DND-41 (cell line): Measurements from ENCODE around the gene VCAN.

ENCODE experiments used
- ATAC-seq: fragments of 200-7000 bp; cut with Tn5 transposase; 3 replicates; pipeline ENCODE4 v1.9.1; 2021; ENCODE audit warnings: low read depth; ENCODE audit not compliant: insufficient read depth
- DNase-seq: peaks from one replicate; pipeline ENCODE4 v3.0.0-alpha.2; 2020
- H2AFZ ChIP-seq: 2 replicates; pipeline ENCODE4 v1.6.0; 2012; ENCODE audit warnings: low read depth, low read length
- H3K27ac ChIP-seq: 2 replicates; pipeline ENCODE4 v1.5.1; 2012; ENCODE audit warnings: low read length, inconsistent platforms
- H3K27me3 ChIP-seq: fragments of 200-600 bp; sonication (generic); 2 replicates; pipeline ENCODE4 v1.6.0; 2012; ENCODE audit warnings: low read length, mild to moderate bottlenecking, inconsistent platforms; ENCODE audit not compliant: insufficient read depth, poor library complexity
- H3K36me3 ChIP-seq: 2 replicates; pipeline ENCODE4 v1.5.1; 2012; ENCODE audit warnings: low read length, inconsistent platforms; ENCODE audit not compliant: insufficient read depth
- H3K4me1 ChIP-seq: 2 replicates; pipeline ENCODE4 v1.5.1; 2012; ENCODE audit warnings: mild to moderate bottlenecking, low read length; ENCODE audit not compliant: insufficient read depth
- H3K4me2 ChIP-seq: 2 replicates; pipeline ENCODE4 v1.6.0; 2012; ENCODE audit warnings: mild to moderate bottlenecking, moderate library complexity, low read length, inconsistent platforms; ENCODE audit not compliant: insufficient read depth
- H3K4me3 ChIP-seq, 2 experiments: fragments of 200-600 bp in 1 of 2; shearing (Covaris generic) in 1 of 2; 2 replicates each; pipeline ENCODE4 v1.5.1; 2012 to 2016; ENCODE audit warnings: inconsistent platforms in 2 of 2, low read length in 2 of 2, mild to moderate bottlenecking in 2 of 2, low read depth in 1 of 2, moderate library complexity in 1 of 2
- H3K79me2 ChIP-seq: 2 replicates; pipeline ENCODE4 v1.6.0; 2012; ENCODE audit warnings: low read length, inconsistent platforms; ENCODE audit not compliant: insufficient read depth
- H3K9ac ChIP-seq: 2 replicates; pipeline ENCODE4 v1.6.0; 2012; ENCODE audit warnings: low read depth, mild to moderate bottlenecking, inconsistent platforms, low read length, moderate library complexity
- H3K9me3 ChIP-seq: 2 replicates; pipeline ENCODE4 v1.5.1; 2012; ENCODE audit warnings: low read length, moderate library complexity, mild to moderate bottlenecking, inconsistent platforms; ENCODE audit not compliant: insufficient read depth, severe bottlenecking
- H4K20me1 ChIP-seq: 2 replicates; pipeline ENCODE4 v1.6.0; 2012; ENCODE audit warnings: low read length; ENCODE audit not compliant: insufficient read depth
- EZH2 ChIP-seq: IDR thresholded peaks from 3 replicates; pipeline ENCODE4 v1.6.1; 2012; ENCODE audit warnings: borderline replicate concordance, low read depth, mild to moderate bottlenecking, moderate library complexity, low read length, inconsistent platforms; ENCODE audit not compliant: severe bottlenecking
- TF ChIP-seq, protein P1 (sequence below): IDR thresholded peaks from 2 replicates; pipeline ENCODE4 v1.5.1; 2012; ENCODE audit warnings: borderline replicate concordance, low read length, moderate library complexity, mild to moderate bottlenecking; ENCODE audit not compliant: poor library complexity, severe bottlenecking; ENCODE audit errors: extremely low read depth

The VCAN gene

DNA sequence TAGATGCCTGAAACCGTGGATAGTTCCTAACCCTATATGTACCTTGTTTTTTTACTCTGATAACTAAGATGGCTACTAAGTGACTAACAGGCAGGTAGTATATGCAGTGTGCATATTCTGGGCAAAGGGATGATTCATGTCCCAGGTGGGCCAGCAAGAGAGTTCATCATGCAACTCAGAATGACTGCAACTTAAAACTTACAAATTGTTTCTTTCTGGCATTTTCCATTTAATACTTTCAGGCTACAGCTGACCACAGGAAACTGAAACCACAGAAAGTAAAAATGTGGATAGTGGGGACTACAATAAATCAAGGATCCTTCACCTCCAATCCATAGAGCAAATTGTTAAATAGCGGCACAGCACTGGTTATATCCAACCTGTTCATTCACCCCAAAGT lies 30.7 kb upstream of the VCAN start:
- ATAC-seq (no peak), DNase-seq (no peak)
- H3K9ac ChIP-seq, result no peak overlapping the region
- H3K79me2 ChIP-seq, result no peaks in the 10 kb centered on the region
- no peaks in the 10 kb centered on the region for H3K36me3 ChIP-seq
- no peaks in the 10 kb centered on the region for H3K27me3 ChIP-seq
- no peaks in the 10 kb centered on the region for H4K20me1 ChIP-seq
- no peak overlapping the region for H3K4me3 ChIP-seq
- TF ChIP-seq, protein P1, sequence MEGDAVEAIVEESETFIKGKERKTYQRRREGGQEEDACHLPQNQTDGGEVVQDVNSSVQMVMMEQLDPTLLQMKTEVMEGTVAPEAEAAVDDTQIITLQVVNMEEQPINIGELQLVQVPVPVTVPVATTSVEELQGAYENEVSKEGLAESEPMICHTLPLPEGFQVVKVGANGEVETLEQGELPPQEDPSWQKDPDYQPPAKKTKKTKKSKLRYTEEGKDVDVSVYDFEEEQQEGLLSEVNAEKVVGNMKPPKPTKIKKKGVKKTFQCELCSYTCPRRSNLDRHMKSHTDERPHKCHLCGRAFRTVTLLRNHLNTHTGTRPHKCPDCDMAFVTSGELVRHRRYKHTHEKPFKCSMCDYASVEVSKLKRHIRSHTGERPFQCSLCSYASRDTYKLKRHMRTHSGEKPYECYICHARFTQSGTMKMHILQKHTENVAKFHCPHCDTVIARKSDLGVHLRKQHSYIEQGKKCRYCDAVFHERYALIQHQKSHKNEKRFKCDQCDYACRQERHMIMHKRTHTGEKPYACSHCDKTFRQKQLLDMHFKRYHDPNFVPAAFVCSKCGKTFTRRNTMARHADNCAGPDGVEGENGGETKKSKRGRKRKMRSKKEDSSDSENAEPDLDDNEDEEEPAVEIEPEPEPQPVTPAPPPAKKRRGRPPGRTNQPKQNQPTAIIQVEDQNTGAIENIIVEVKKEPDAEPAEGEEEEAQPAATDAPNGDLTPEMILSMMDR, result no peak
- no peak for TF ChIP-seq EZH2
- H3K4me2 ChIP-seq, result no peak overlapping the region
- H3K9me3 ChIP-seq, result no peaks in the 10 kb centered on the region
- no peak overlapping the region for H2AFZ ChIP-seq
- H3K4me1 ChIP-seq, result no peaks in the 10 kb centered on the region
- no peak overlapping the region for H3K27ac ChIP-seq

DNA sequence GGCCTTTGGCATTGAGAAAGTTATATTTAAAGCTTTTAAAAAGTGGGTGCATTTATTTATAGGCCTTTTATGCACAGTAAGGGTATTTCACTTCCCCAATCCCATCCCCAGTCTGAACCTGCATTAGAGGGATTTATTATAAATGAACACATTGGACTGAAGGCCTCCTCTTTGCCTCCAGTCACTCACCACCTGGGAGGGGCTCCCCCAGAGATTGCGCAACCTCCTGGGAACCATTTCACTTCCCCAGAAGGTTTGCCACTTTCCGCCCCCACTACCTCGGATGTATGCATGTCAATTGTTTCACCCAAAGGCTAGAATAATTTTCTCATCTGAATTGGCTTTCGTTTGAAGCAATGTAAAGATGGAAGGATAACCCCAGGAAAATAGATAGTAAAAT lies 29.8 kb upstream of the VCAN start:
- H3K27ac ChIP-seq, result no peak overlapping the region
- no peak overlapping the region for H3K4me3 ChIP-seq
- no peak for ATAC-seq
- no peak overlapping the region for H3K9ac ChIP-seq
- no peaks in the 10 kb centered on the region for H3K36me3 ChIP-seq
- no peaks in the 10 kb centered on the region for H3K4me1 ChIP-seq
- TF ChIP-seq EZH2, result no peak
- TF ChIP-seq, protein P1, result no peak
- H3K79me2 ChIP-seq, result no peaks in the 10 kb centered on the region
- no peak for DNase-seq
- no peaks in the 10 kb centered on the region for H4K20me1 ChIP-seq
- H3K27me3 ChIP-seq, result no peaks in the 10 kb centered on the region
- no peak overlapping the region for H2AFZ ChIP-seq
- no peak overlapping the region for H3K4me2 ChIP-seq
- H3K9me3 ChIP-seq, result no peaks in the 10 kb centered on the region

DNA sequence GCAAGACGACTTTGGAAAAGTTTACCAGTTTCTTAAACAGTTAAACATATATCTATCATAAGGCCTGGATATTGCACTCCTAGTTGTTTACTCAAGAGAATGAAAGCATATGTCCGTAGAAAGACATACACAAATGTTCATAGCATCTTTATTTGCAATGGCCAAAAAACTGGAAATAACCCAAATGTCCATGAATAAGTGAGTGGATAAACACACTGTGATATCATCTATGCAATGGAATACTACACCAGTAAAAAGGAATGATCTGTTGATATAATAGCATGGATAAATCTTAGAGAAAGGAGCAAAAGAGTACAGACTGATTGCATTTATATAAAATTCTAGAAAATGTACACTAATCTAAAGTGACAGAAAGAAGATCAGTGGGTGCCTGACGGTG lies 28.0 kb upstream of the VCAN start:
- H3K79me2 ChIP-seq, result no peaks in the 10 kb centered on the region
- no peaks in the 10 kb centered on the region for H4K20me1 ChIP-seq
- no peak overlapping the region for H3K9ac ChIP-seq
- H3K4me3 ChIP-seq, result no peak overlapping the region
- no peaks in the 10 kb centered on the region for H3K36me3 ChIP-seq
- no peaks in the 10 kb centered on the region for H3K9me3 ChIP-seq
- no peak overlapping the region for H2AFZ ChIP-seq
- no peak for ATAC-seq
- TF ChIP-seq, protein P1, result no peak
- TF ChIP-seq EZH2, result no peak
- H3K27ac ChIP-seq, result no peak overlapping the region
- no peaks in the 10 kb centered on the region for H3K4me1 ChIP-seq
- H3K4me2 ChIP-seq, result no peak overlapping the region
- H3K27me3 ChIP-seq, result no peaks in the 10 kb centered on the region
- no peak for DNase-seq

DNA sequence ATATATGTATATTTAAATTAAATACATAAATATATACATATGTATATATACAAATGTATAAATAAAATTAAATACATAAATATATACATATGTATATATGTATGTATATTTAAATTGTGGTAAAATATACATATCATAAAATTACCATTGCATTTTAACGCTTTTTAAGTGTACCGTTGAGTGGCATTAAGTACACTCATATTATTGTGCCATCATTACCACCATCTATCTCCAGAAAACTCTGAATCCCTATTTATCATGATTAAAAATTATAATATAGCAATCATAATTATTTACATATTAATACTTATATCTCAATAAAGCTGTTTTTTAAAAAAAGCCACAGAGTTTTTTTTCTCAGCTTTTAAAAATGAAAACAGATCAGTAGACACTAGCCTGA lies 27.1 kb upstream of the VCAN start:
- H3K9ac ChIP-seq, result no peak overlapping the region
- ATAC-seq, result no peak
- H3K4me3 ChIP-seq, result no peak overlapping the region
- no peaks in the 10 kb centered on the region for H3K36me3 ChIP-seq
- H3K4me1 ChIP-seq, result no peaks in the 10 kb centered on the region
- no peaks in the 10 kb centered on the region for H3K79me2 ChIP-seq
- no peaks in the 10 kb centered on the region for H3K27me3 ChIP-seq
- no peak for DNase-seq
- no peak for TF ChIP-seq EZH2
- TF ChIP-seq, protein P1, result no peak
- H4K20me1 ChIP-seq, result no peaks in the 10 kb centered on the region
- H3K4me2 ChIP-seq, result no peak overlapping the region
- H2AFZ ChIP-seq, result no peak overlapping the region
- no peaks in the 10 kb centered on the region for H3K9me3 ChIP-seq
- no peak overlapping the region for H3K27ac ChIP-seq
